HEK293T (cell line): ENCODE data around the gene NR2C2.

Experiments used
- ARNT ChIP-seq: fragments of 450-650 bp; IDR thresholded peaks from 2 replicates; pipeline ENCODE4 v1.6.1; 2017; ENCODE audit warnings: mild to moderate bottlenecking
- BHLHE40 ChIP-seq: fragments of 450-650 bp; IDR thresholded peaks from 2 replicates; pipeline ENCODE4 v1.6.1; 2016; ENCODE audit warnings: mild to moderate bottlenecking, moderate library complexity, borderline replicate concordance
- CTBP1 ChIP-seq: fragments of 450-650 bp; IDR thresholded peaks from 2 replicates; pipeline ENCODE4 v1.6.1; 2016; ENCODE audit warnings: borderline replicate concordance
- ELF4 ChIP-seq: fragments of 450-650 bp; IDR thresholded peaks from 2 replicates; pipeline ENCODE4 v1.6.1; 2017; ENCODE audit warnings: antibody characterized with exemption
- FOXA1 ChIP-seq: fragments of 450-650 bp; IDR thresholded peaks from 2 replicates; pipeline ENCODE4 v1.6.1; 2016; ENCODE audit warnings: mild to moderate bottlenecking
- FOXK2 ChIP-seq: fragments of 450-650 bp; IDR thresholded peaks from 2 replicates; pipeline ENCODE4 v1.6.1; 2016; ENCODE audit warnings: mild to moderate bottlenecking
- FOXM1 ChIP-seq: fragments of 450-650 bp; IDR thresholded peaks from 2 replicates; pipeline ENCODE4 v1.6.1; 2017; ENCODE audit warnings: mild to moderate bottlenecking, borderline replicate concordance
- LEF1 ChIP-seq: fragments of 450-650 bp; IDR thresholded peaks from 2 replicates; pipeline ENCODE4 v1.6.1; 2017; ENCODE audit warnings: mild to moderate bottlenecking, borderline replicate concordance
- NFRKB ChIP-seq: fragments of 450-650 bp; IDR thresholded peaks from 2 replicates; pipeline ENCODE4 v1.6.1; 2016; ENCODE audit warnings: mild to moderate bottlenecking, moderate library complexity
- PKNOX1 ChIP-seq: fragments of 450-650 bp; IDR thresholded peaks from 2 replicates; pipeline ENCODE4 v1.6.1; 2016
- SUZ12 ChIP-seq: fragments of 450-650 bp; IDR thresholded peaks from 2 replicates; pipeline ENCODE4 v1.6.1; 2016; ENCODE audit warnings: mild to moderate bottlenecking
- TARDBP ChIP-seq: fragments of 450-650 bp; IDR thresholded peaks from 2 replicates; pipeline ENCODE4 v1.6.1; 2016

GRCh38 chr3:14900881-14901873 is 46.2 kb upstream of the NR2C2 start:
- no peak for TF ChIP-seq SUZ12
- no peak for TF ChIP-seq LEF1
- TF ChIP-seq FOXM1 = no peak
- no peak for TF ChIP-seq FOXA1
- no peak for TF ChIP-seq NFRKB
- TF ChIP-seq TARDBP = no peak
- no peak for TF ChIP-seq PKNOX1
- TF ChIP-seq ARNT = no peak
- no peak for TF ChIP-seq CTBP1
- no peak for TF ChIP-seq BHLHE40
- TF ChIP-seq FOXK2 = no peak
- no peak for TF ChIP-seq ELF4
